ENCODE measurements around the gene MCM7. TPM values are rescaled to one million over a fixed set of nuclear protein-coding genes. Genes with fewer than 3 reads are reported as not detected.

The MCM7 gene
- total and polyA plus RNA-seq, 2 donors from 2014 or later = 21.0 to 47.2 TPM

GRCh38 chr7:100074841-100075240 lies 26.4 kb downstream of the MCM7 start:
- Histone ChIP-seq H3K4me1 (ENCODE audit: control insufficient read depth in 2 of 3, insufficient read depth in 2 of 3, low read depth in 1 of 3, low read length in 3 of 3) (peaks cover 0 to 9% (median 5%) of the 10 kb centered on the region in 3 donors), H3K27ac (ENCODE audit: low read depth in 2 of 2, low read length in 2 of 2) (no peak overlapping the region), H3K27me3 (ENCODE audit: control insufficient read depth, insufficient read depth, low read length) (no peaks in the 10 kb centered on the region), H3K9me3 (ENCODE audit: control insufficient read depth in 2 of 3, insufficient read depth in 1 of 3, low read length in 3 of 3) (peaks cover 11 to 26% (median 16%) of the 10 kb centered on the region in 3 donors), H3K9ac (ENCODE audit: low read length in 3 of 3) (no peak overlapping the region), H3K4me3 (ENCODE audit: low read length in 3 of 3) (no peak overlapping the region), H3K36me3 (ENCODE audit: control insufficient read depth in 2 of 3, insufficient read depth in 3 of 3, low read length in 3 of 3) (peaks cover 51 to 59% (median 57%) of the 10 kb centered on the region in 3 donors)
- TF ChIP-seq CTCF (IDR thresholded peaks at IDR 0.05; ENCODE audit: borderline replicate concordance, extremely low read depth, insufficient read depth) = no peak
- DNase-seq (no peak), FAIRE-seq (no peak)
- intact Hi-C loops (cut with DNase I) = no loop called here

GRCh38 chr7:100072462-100072861 lies 28.7 kb downstream of the MCM7 start:
- no peak overlapping the region for H3K4me3 ChIP-seq (ENCODE audit: low read length in 3 of 3)
- no peaks in the 10 kb centered on the region for H3K27me3 ChIP-seq (ENCODE audit: control insufficient read depth, insufficient read depth, low read length)
- TF ChIP-seq CTCF (IDR thresholded peaks at IDR 0.05; ENCODE audit: borderline replicate concordance, extremely low read depth, insufficient read depth) = no peak
- intact Hi-C loops (cut with DNase I) = no loop called here
- DNase-seq (no peak), FAIRE-seq (no peak)
- H3K9me3 ChIP-seq (ENCODE audit: control insufficient read depth in 2 of 3, insufficient read depth in 1 of 3, low read length in 3 of 3) = peaks cover 11 to 26% (median 16%) of the 10 kb centered on the region in 3 donors
- H3K27ac ChIP-seq (ENCODE audit: low read depth in 2 of 2, low read length in 2 of 2) = no peak overlapping the region
- H3K9ac ChIP-seq (ENCODE audit: low read length in 3 of 3) = no peak overlapping the region
- no peaks in the 10 kb centered on the region for H3K4me1 ChIP-seq (ENCODE audit: control insufficient read depth in 2 of 3, insufficient read depth in 2 of 3, low read depth in 1 of 3, low read length in 3 of 3)
- peaks cover 49 to 61% (median 53%) of the 10 kb centered on the region in 3 donors for H3K36me3 ChIP-seq (ENCODE audit: control insufficient read depth in 2 of 3, insufficient read depth in 3 of 3, low read length in 3 of 3)

- intact Hi-C loops (cut with DNase I) = no loop called here
- H3K9ac ChIP-seq (ENCODE audit: low read length in 3 of 3) = no peak overlapping the region
- H3K4me1 ChIP-seq (ENCODE audit: control insufficient read depth in 2 of 3, insufficient read depth in 2 of 3, low read depth in 1 of 3, low read length in 3 of 3) = no peaks in the 10 kb centered on the region
- no peaks in the 10 kb centered on the region for H3K27me3 ChIP-seq (ENCODE audit: control insufficient read depth, insufficient read depth, low read length)
- no peak overlapping the region for H3K27ac ChIP-seq (ENCODE audit: low read depth in 2 of 2, low read length in 2 of 2)
- no peak for DNase-seq
- H3K4me3 ChIP-seq (ENCODE audit: low read length in 3 of 3) = no peak overlapping the region
- H3K36me3 ChIP-seq (ENCODE audit: control insufficient read depth in 2 of 3, insufficient read depth in 3 of 3, low read length in 3 of 3) = peaks cover 49 to 61% (median 50%) of the 10 kb centered on the region in 3 donors
- FAIRE-seq = no peak
- TF ChIP-seq CTCF (IDR thresholded peaks at IDR 0.05; ENCODE audit: borderline replicate concordance, extremely low read depth, insufficient read depth) = no peak
- H3K9me3 ChIP-seq (ENCODE audit: control insufficient read depth in 2 of 3, insufficient read depth in 1 of 3, low read length in 3 of 3) = peaks cover 11 to 26% (median 14%) of the 10 kb centered on the region in 3 donors
Measured at GRCh38 chr7:100071018-100071723, 30.0 kb downstream of the MCM7 start.

Measured in kidney (tissue), 14 donors.